Measurements from ENCODE around the gene LIPN.

LIPN gene

GRCh38 chr10:88781206-88781605, 21.4 kb downstream of the LIPN start:
- no peak for TF ChIP-seq CTCF (IDR thresholded peaks at IDR 0.05; ENCODE audit: low read depth, low read length)
- DNase-seq (ENCODE audit: extremely low read depth, low read depth), result no peak

- no peak for DNase-seq (ENCODE audit: extremely low read depth, low read depth)
- TF ChIP-seq CTCF (IDR thresholded peaks at IDR 0.05; ENCODE audit: low read depth, low read length), result no peak
Measured at GRCh38 chr10:88782222-88782621, 22.4 kb downstream of the LIPN start.

- no peak for DNase-seq (ENCODE audit: extremely low read depth, low read depth)
Measured at GRCh38 chr10:88783724-88784123, 23.9 kb downstream of the LIPN start.

GRCh38 chr10:88786032-88786770, 26.4 kb downstream of the LIPN start:
- TF ChIP-seq CTCF (IDR thresholded peaks at IDR 0.05; ENCODE audit: low read depth, low read length), result no peak
- no peak for DNase-seq (ENCODE audit: extremely low read depth, low read depth)

More at GRCh38 chr10:88783724-88784123, 23.9 kb downstream of the LIPN start:
- no peak for TF ChIP-seq CTCF (IDR thresholded peaks at IDR 0.05; ENCODE audit: low read depth, low read length)

GRCh38 chr10:88787463-88787862, 27.6 kb downstream of the LIPN start:
- DNase-seq (ENCODE audit: extremely low read depth, low read depth), result no peak
- no peak for TF ChIP-seq CTCF (IDR thresholded peaks at IDR 0.05; ENCODE audit: low read depth, low read length)

GRCh38 chr10:88788924-88789323, 29.1 kb downstream of the LIPN start:
- no peak for TF ChIP-seq CTCF (IDR thresholded peaks at IDR 0.05; ENCODE audit: low read depth, low read length)

GRCh38 chr10:88791924-88792323, 32.1 kb downstream of the LIPN start:
- no peak for DNase-seq (ENCODE audit: extremely low read depth, low read depth)
- TF ChIP-seq CTCF (IDR thresholded peaks at IDR 0.05; ENCODE audit: low read depth, low read length), result peak; percentile 35

More at GRCh38 chr10:88788924-88789323, 29.1 kb downstream of the LIPN start:
- no peak for DNase-seq (ENCODE audit: extremely low read depth, low read depth)

Data from AG09319 (cell line).